ENCODE results near the gene KRTAP2-1. TPM values are rescaled to one million over a fixed set of nuclear protein-coding genes. Genes with fewer than 3 reads are reported as not detected.
"Not testable (repeated sequence)": the region's sequence is repeated elsewhere in the genome, so short reads cannot be mapped to it uniquely, and the experiment has no call there.

Gene KRTAP2-1
- total RNA-seq, 2 experiments from 2014 or later, result not detected

DNA sequence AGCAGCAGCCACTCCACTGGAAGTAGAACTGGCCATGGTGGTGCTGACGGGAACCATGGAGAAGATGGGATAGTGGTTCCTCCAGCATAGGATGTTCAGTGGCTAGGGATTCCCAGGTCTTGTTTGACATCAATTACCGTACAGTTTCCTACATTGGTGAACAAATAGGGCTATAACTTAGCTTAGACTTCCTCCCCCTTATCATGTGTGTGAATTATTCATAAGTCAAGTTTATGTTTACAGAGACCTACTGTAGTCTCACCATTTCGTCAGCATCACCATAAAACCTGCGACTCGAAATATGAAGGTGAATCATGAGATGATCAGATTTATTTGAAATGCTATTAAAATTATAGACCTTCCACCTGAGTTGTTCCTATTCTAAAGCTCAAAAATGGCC, 11.6 kb upstream of the KRTAP2-1 start:
- TF ChIP-seq EZH2phosphoT487 (IDR thresholded peaks at IDR 0.05; ENCODE audit: borderline replicate concordance, low read depth, low read length), result no peak
- TF ChIP-seq, protein P1, sequence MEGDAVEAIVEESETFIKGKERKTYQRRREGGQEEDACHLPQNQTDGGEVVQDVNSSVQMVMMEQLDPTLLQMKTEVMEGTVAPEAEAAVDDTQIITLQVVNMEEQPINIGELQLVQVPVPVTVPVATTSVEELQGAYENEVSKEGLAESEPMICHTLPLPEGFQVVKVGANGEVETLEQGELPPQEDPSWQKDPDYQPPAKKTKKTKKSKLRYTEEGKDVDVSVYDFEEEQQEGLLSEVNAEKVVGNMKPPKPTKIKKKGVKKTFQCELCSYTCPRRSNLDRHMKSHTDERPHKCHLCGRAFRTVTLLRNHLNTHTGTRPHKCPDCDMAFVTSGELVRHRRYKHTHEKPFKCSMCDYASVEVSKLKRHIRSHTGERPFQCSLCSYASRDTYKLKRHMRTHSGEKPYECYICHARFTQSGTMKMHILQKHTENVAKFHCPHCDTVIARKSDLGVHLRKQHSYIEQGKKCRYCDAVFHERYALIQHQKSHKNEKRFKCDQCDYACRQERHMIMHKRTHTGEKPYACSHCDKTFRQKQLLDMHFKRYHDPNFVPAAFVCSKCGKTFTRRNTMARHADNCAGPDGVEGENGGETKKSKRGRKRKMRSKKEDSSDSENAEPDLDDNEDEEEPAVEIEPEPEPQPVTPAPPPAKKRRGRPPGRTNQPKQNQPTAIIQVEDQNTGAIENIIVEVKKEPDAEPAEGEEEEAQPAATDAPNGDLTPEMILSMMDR (conservative IDR thresholded peaks at IDR 0.05; ENCODE audit: low read length), result no peak
- Histone ChIP-seq H3K4me2 (ENCODE audit: low read length) (no peak overlapping the region), H3K79me2 (ENCODE audit: insufficient read depth, low read depth, low read length) (no peaks in the 10 kb centered on the region), H3K27ac (ENCODE audit: low read depth, low read length, poor library complexity, severe bottlenecking) (no peak overlapping the region), H3K36me3 (ENCODE audit: insufficient read depth, low read length) (no peaks in the 10 kb centered on the region), H3K9me3 (ENCODE audit: low read length) (no peaks in the 10 kb centered on the region), H3K9me2 (ENCODE audit: insufficient read depth, low read length) (no peaks in the 10 kb centered on the region), H4K20me1 (ENCODE audit: insufficient read depth, low read length) (no peaks in the 10 kb centered on the region), H3K4me3 (ENCODE audit: low read depth, low read length, poor library complexity, severe bottlenecking) (no peak overlapping the region), H3K4me1 (ENCODE audit: insufficient read depth, low read length, poor library complexity, severe bottlenecking) (no peaks in the 10 kb centered on the region), H2AFZ (ENCODE audit: low read length) (no peak overlapping the region)
- POLR2A ChIA-PET, result interaction anchor here (0.6 to 0.7 kb wide), 2 partner anchors 15 to 284 kb away, joined by 3 to 4 read pairs; no protein-coding TSS in a partner anchor
- no TSS peak for BruUV-seq (replicated peaks)
- no peak for DNase-seq (ENCODE audit: low spot score)
- CTCF ChIA-PET (ENCODE audit: unreplicated experiment), result no interaction called here
- intact Hi-C loops (cut with micrococcal nuclease; ENCODE audit: unreplicated experiment), result no loop called here

DNA sequence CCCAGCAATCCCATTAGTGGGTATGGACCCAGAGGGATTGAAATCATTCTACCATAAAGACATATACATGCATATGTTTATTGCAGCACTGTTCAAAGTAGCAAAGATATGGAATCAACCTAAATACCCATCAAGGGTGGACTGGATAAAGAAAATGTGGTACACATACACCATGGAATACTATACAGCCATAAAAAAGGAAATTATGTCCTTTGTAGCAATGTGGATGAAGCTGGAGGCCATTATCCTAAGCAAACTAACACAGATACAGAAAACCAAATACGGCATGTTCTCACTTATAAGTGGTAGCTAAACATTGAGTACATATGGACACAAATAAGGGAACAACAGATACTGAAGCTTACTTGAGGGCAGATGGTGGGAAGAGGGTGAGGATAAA, 10.4 kb upstream of the KRTAP2-1 start:
- H2AFZ ChIP-seq (ENCODE audit: low read length), result no peak overlapping the region
- H4K20me1 ChIP-seq (ENCODE audit: insufficient read depth, low read length), result no peaks in the 10 kb centered on the region
- ChIA-PET POLR2A (interaction anchor here (0.6 kb wide), 1 partner anchor 346 kb away, joined by 3 read pairs; no protein-coding TSS in a partner anchor), CTCF (ENCODE audit: unreplicated experiment) (no interaction called here)
- intact Hi-C loops (cut with micrococcal nuclease; ENCODE audit: unreplicated experiment), result no loop called here
- H3K4me2 ChIP-seq (ENCODE audit: low read length), result no peak overlapping the region
- H3K4me1 ChIP-seq (ENCODE audit: insufficient read depth, low read length, poor library complexity, severe bottlenecking), result no peaks in the 10 kb centered on the region
- H3K36me3 ChIP-seq (ENCODE audit: insufficient read depth, low read length), result no peaks in the 10 kb centered on the region
- no peak overlapping the region for H3K4me3 ChIP-seq (ENCODE audit: low read depth, low read length, poor library complexity, severe bottlenecking)
- no TSS peak for BruUV-seq (replicated peaks)
- no peaks in the 10 kb centered on the region for H3K79me2 ChIP-seq (ENCODE audit: insufficient read depth, low read depth, low read length)
- no peaks in the 10 kb centered on the region for H3K9me3 ChIP-seq (ENCODE audit: low read length)
- no peak for DNase-seq (ENCODE audit: low spot score)
- no peaks in the 10 kb centered on the region for H3K9me2 ChIP-seq (ENCODE audit: insufficient read depth, low read length)
- TF ChIP-seq EZH2phosphoT487 (IDR thresholded peaks at IDR 0.05; ENCODE audit: borderline replicate concordance, low read depth, low read length), result no peak
- TF ChIP-seq, protein P1 (conservative IDR thresholded peaks at IDR 0.05; ENCODE audit: low read length), result no peak
- H3K27ac ChIP-seq (ENCODE audit: low read depth, low read length, poor library complexity, severe bottlenecking), result no peak overlapping the region

DNA sequence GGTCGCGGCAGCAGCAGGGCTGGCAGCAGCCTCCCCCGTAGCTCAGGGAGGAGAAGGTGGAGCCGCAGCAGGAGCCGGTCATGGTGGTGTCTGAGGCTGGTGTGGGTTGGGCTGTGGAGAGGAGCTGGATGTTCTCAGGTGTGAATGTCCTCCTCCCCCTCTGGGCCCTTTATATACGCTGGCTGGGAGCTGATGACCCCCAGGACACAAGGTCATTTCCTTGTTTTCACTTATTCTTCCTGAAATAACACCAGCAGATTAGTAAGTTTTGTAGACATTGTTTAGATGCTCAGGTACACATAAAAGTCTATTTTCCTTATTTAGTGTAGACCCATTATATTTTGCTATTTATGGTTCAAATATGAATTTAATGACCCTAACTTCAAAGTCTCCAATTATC, 8.0 kb upstream of the KRTAP2-1 start, which contains the start of gene KRTAP2-2:
Gene KRTAP2-2, minus strand, starts transcription at position 101 of the 400 bp plus-strand sequence. Its CDS starts 19 bp downstream, at position 82.
- H3K27ac ChIP-seq (ENCODE audit: low read depth, low read length, poor library complexity, severe bottlenecking); H3K4me3 ChIP-seq (ENCODE audit: low read depth, low read length, poor library complexity, severe bottlenecking); BruUV-seq (replicated peaks); H3K4me2 ChIP-seq (ENCODE audit: low read length); H3K9me3 ChIP-seq (ENCODE audit: low read length); H3K79me2 ChIP-seq (ENCODE audit: insufficient read depth, low read depth, low read length); POLR2A ChIA-PET; intact Hi-C loops (cut with micrococcal nuclease; ENCODE audit: unreplicated experiment); H4K20me1 ChIP-seq (ENCODE audit: insufficient read depth, low read length); DNase-seq (ENCODE audit: low spot score); H3K9me2 ChIP-seq (ENCODE audit: insufficient read depth, low read length); H2AFZ ChIP-seq (ENCODE audit: low read length); H3K36me3 ChIP-seq (ENCODE audit: insufficient read depth, low read length); CTCF ChIA-PET (ENCODE audit: unreplicated experiment); H3K4me1 ChIP-seq (ENCODE audit: insufficient read depth, low read length, poor library complexity, severe bottlenecking): not testable (repeated sequence)

DNA sequence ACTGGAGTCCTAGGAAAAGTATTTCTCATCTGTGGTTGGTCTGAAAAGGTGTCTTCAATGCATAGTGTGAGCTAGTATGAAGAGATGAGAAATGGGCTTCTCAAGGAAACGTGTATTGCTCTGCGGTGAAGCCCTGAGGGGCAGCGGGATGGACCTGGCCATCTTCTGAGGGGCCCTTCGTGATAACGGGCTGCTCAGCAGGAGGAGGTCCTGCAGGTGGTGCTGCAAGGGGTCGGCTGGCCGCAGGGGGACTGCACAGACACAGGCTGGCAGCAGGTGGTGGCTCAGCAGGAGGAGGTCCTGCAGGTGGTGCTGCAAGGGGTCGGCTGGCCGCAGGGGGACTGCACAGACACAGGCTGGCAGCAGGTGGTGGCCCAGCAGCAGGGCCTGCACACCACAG, 7.4 kb upstream of the KRTAP2-1 start:
- H3K4me1 ChIP-seq (ENCODE audit: insufficient read depth, low read length, poor library complexity, severe bottlenecking); POLR2A ChIA-PET; H3K9me2 ChIP-seq (ENCODE audit: insufficient read depth, low read length); H2AFZ ChIP-seq (ENCODE audit: low read length); H3K79me2 ChIP-seq (ENCODE audit: insufficient read depth, low read depth, low read length); H3K4me3 ChIP-seq (ENCODE audit: low read depth, low read length, poor library complexity, severe bottlenecking); H3K27ac ChIP-seq (ENCODE audit: low read depth, low read length, poor library complexity, severe bottlenecking); H3K36me3 ChIP-seq (ENCODE audit: insufficient read depth, low read length); H3K4me2 ChIP-seq (ENCODE audit: low read length); H4K20me1 ChIP-seq (ENCODE audit: insufficient read depth, low read length); BruUV-seq (replicated peaks); CTCF ChIA-PET (ENCODE audit: unreplicated experiment); DNase-seq (ENCODE audit: low spot score); intact Hi-C loops (cut with micrococcal nuclease; ENCODE audit: unreplicated experiment); H3K9me3 ChIP-seq (ENCODE audit: low read length): not testable (repeated sequence)
